ENCODE measurements around the gene SLC3A2. TPM values are rescaled to one million over a fixed set of nuclear protein-coding genes. Genes with fewer than 3 reads are reported as not detected.

SLC3A2 gene
- total and polyA plus RNA-seq, 2 of the 13 experiments (the other 11 are each of a cell fraction or from before 2014, with no cell fraction given) = 213 to 226 TPM

- TF ChIP-seq CEBPZ (IDR thresholded peaks at IDR 0.05; ENCODE audit: low read length) (peak; percentile 88), RARG (CRISPR knock-in tag; IDR thresholded peaks at IDR 0.05; ENCODE audit: low read depth) (0 out of 2 replicates have a peak, but pooled peaks have one; percentile 75), FOXA1 (IDR thresholded peaks at IDR 0.05) (no peak), FOXA1 (CRISPR knock-in tag; IDR thresholded peaks at IDR 0.05) (peak; percentile 33; the same call in 1 of the 2 replicates), NFYB (CRISPR knock-in tag; IDR thresholded peaks at IDR 0.05) (peak; percentile 87), KAT8 (CRISPR knock-in tag; IDR thresholded peaks at IDR 0.05) (peak; percentile 81), THAP7 (CRISPR knock-in tag; IDR thresholded peaks at IDR 0.05) (0 out of 2 replicates have a peak, but pooled peaks have one; percentile 46), ONECUT2 (CRISPR knock-in tag; IDR thresholded peaks at IDR 0.05) (no peak), ZNF33B (CRISPR knock-in tag; IDR thresholded peaks at IDR 0.05) (peak; percentile 50; the same call in 1 of the 2 replicates), AGO2 (optimal IDR thresholded peaks at IDR 0.05; ENCODE audit: low read depth, low read length) (peak; percentile 28), GMEB1 (CRISPR knock-in tag; IDR thresholded peaks at IDR 0.05; ENCODE audit: borderline replicate concordance) (peak; percentile 77), ZNF276 (CRISPR knock-in tag; IDR thresholded peaks at IDR 0.05; ENCODE audit: low read depth) (0 out of 2 replicates have a peak, but pooled peaks have one; percentile 23), U2AF1 (optimal IDR thresholded peaks at IDR 0.05; ENCODE audit: low read depth, low read length) (peak; percentile 79), ZNF782 (CRISPR knock-in tag; IDR thresholded peaks at IDR 0.05; ENCODE audit: borderline replicate concordance) (0 out of 2 replicates have a peak, but pooled peaks have one; percentile 5), ERF (CRISPR knock-in tag; IDR thresholded peaks at IDR 0.05) (peak; percentile 20; the same call in 1 of the 2 replicates), ZFP91 (CRISPR knock-in tag; IDR thresholded peaks at IDR 0.05; ENCODE audit: borderline replicate concordance) (peak; percentile 99), CREB1 (IDR thresholded peaks at IDR 0.05) (peak; percentile 96), CREB1 (CRISPR knock-in tag; IDR thresholded peaks at IDR 0.05) (peak; percentile 90), ATF1 (CRISPR knock-in tag; IDR thresholded peaks at IDR 0.05) (peak; percentile 63), ZBTB38 (CRISPR knock-in tag; IDR thresholded peaks at IDR 0.05) (0 out of 2 replicates have a peak, but pooled peaks have one; percentile 51)
Measured at GRCh38 chr11:62831520-62832335, 49.0 kb upstream of the SLC3A2 start, which contains the start of gene STX5 (continued).
